ENCODE results near the gene CSMD2. TPM values are rescaled to one million over a fixed set of nuclear protein-coding genes. Genes with fewer than 3 reads are reported as not detected.

CSMD2 gene
- total and polyA plus RNA-seq, 2 of the 8 experiments (the other 6 are each of a cell fraction or from before 2014, with no cell fraction given), result 7.0 to 14.7 TPM

DNA sequence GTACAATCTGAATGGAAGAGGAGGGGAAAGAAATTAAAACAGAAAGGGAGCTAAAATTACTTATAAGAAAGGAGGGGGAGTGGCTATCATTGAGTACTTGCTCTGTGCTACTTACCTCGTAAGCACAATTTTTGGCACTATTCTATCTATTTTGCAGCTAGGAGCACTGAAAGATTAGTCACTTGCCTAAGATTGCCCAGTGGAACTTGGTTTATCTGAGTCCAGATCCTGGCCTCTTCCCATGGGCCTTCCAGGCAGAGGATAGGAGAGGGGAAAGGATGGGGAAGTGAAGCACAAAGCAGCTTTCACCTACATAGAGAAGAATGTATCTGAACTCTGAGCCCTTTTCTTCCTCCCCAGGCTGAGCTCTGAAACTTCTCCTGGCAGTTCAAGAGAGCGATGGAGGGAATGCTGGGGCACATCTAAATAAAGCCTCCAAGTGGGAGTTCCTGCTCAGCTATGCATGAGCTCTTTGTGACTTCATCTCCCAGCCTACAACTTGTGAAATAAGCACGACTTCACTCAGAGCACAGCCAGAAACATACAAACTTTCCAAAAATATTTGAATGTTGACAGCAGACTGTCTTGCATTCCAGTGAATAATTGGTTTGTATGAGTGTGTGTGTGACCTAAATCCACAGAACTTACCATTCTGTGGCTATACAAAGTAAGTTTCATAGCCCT is 271.7 kb downstream of the CSMD2 start (continued):
- TF ChIP-seq, protein P1, sequence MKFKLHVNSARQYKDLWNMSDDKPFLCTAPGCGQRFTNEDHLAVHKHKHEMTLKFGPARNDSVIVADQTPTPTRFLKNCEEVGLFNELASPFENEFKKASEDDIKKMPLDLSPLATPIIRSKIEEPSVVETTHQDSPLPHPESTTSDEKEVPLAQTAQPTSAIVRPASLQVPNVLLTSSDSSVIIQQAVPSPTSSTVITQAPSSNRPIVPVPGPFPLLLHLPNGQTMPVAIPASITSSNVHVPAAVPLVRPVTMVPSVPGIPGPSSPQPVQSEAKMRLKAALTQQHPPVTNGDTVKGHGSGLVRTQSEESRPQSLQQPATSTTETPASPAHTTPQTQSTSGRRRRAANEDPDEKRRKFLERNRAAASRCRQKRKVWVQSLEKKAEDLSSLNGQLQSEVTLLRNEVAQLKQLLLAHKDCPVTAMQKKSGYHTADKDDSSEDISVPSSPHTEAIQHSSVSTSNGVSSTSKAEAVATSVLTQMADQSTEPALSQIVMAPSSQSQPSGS (IDR thresholded peaks at IDR 0.05; ENCODE audit: low read length), result no peak
- TF ChIP-seq NRF1 (IDR thresholded peaks at IDR 0.05; ENCODE audit: low read depth, low read length), result no peak
